Vagina (tissue), 2 donors: ENCODE data around the gene BUB1B. TPM values are rescaled to one million over a fixed set of nuclear protein-coding genes. Genes with fewer than 3 reads are reported as not detected.
A peak's percentile ranks its signal among the peaks of the same experiment; 100 is the strongest.
"Not testable (repeated sequence)": the region's sequence is repeated elsewhere in the genome, so short reads cannot be mapped to it uniquely, and the experiment has no call there.

Experiments used
- DNase-seq, 2 donors: peaks; one replicate each; pipeline ENCODE4 v3.0.0-alpha.2; 2017; ENCODE audit errors: extremely low spot score in 2 of 2
- H3K27ac ChIP-seq: fragments of 200-600 bp; sonication (generic); one replicate; pipeline ENCODE4 v1.5.1; 2019
- H3K27me3 ChIP-seq: fragments of 200-600 bp; sonication (generic); one replicate; pipeline ENCODE4 v1.5.1; 2019
- H3K36me3 ChIP-seq, 2 donors: fragments of 200-600 bp; sonication (generic); one replicate each; pipeline ENCODE4 v1.5.1; 2017 to 2019
- H3K4me1 ChIP-seq: fragments of 200-600 bp; sonication (generic); one replicate; pipeline ENCODE4 v1.5.1; 2019
- H3K4me3 ChIP-seq, 2 donors: fragments of 200-600 bp; sonication (generic); 1 replicate in 1 of 2; 2 replicates in 1 of 2; pipeline ENCODE4 v1.5.1; 2016 to 2019
- H3K9me3 ChIP-seq: fragments of 200-600 bp; sonication (generic); one replicate; pipeline ENCODE4 v1.5.1; 2019
- POLR2A ChIP-seq, 2 donors: fragments of 450-650 bp; IDR thresholded peaks; one replicate each; pipeline ENCODE4 v1.6.1; 2017; ENCODE audit warnings: antibody characterized with exemption in 2 of 2, mild to moderate bottlenecking in 2 of 2, moderate library complexity in 2 of 2
- POLR2AphosphoS5 ChIP-seq, 2 donors: sonication (generic); formaldehyde crosslinking; IDR thresholded peaks; one replicate each; pipeline ENCODE4 v1.9.0; 2017; ENCODE audit warnings: antibody characterized with exemption in 2 of 2, mild to moderate bottlenecking in 2 of 2, low read depth in 1 of 2; ENCODE audit not compliant: insufficient read depth in 1 of 2
- intact Hi-C: fragments of 100-400 bp; cut with DNase I; formaldehyde crosslinking; loops from one replicate; pipeline ENCODE4 v1.15.1; 2023
- total RNA-seq: library from RNA; depleted of rRNA; stranded (reverse); fragments of >200 nt; gene quantifications from one replicate; pipeline ENCODE4 v1.2.3, GENCODE V29; 2016
- TF ChIP-seq, protein P1 (sequence below), 3 experiments: fragments of 450-650 bp in 2 of 3; fragments of 200-600 bp in 1 of 3; sonication (generic) in 1 of 3; IDR thresholded peaks; one replicate each; pipeline ENCODE4 v1.5.1; 2017 to 2019; ENCODE audit warnings: antibody characterized with exemption in 3 of 3, mild to moderate bottlenecking in 2 of 3, moderate library complexity in 2 of 3

The BUB1B gene
- total RNA-seq, 1 donor from 2014 or later = 5.6 TPM

DNA sequence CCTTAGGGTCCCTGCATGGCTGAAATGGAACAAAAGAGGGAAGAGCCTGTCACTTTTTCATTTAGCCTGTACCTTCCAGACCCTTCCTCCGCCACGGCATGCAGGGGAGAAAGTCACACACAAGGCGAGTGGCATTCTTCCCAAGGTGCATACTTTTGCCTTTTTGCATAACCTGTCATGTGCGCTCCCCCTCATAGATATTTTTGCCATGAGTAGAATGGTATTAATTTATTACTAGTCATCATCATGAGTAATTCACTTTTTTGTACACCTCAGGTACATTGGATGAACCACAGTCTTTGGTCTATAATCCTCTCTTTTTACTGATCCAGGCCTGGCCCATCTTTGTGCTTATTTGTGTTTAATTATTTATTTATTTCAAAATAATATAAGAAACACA, 8.9 kb upstream of the BUB1B start:
- DNase-seq = no peak
- no peak overlapping the region for H3K4me3 ChIP-seq
- H3K4me1 ChIP-seq = no peaks in the 10 kb centered on the region
- H3K27ac ChIP-seq = no peak overlapping the region
- H3K27me3 ChIP-seq = no peaks in the 10 kb centered on the region
- intact Hi-C loops = no loop called here
- no peak for TF ChIP-seq POLR2A (IDR thresholded peaks at IDR 0.05)
- TF ChIP-seq, protein P1, sequence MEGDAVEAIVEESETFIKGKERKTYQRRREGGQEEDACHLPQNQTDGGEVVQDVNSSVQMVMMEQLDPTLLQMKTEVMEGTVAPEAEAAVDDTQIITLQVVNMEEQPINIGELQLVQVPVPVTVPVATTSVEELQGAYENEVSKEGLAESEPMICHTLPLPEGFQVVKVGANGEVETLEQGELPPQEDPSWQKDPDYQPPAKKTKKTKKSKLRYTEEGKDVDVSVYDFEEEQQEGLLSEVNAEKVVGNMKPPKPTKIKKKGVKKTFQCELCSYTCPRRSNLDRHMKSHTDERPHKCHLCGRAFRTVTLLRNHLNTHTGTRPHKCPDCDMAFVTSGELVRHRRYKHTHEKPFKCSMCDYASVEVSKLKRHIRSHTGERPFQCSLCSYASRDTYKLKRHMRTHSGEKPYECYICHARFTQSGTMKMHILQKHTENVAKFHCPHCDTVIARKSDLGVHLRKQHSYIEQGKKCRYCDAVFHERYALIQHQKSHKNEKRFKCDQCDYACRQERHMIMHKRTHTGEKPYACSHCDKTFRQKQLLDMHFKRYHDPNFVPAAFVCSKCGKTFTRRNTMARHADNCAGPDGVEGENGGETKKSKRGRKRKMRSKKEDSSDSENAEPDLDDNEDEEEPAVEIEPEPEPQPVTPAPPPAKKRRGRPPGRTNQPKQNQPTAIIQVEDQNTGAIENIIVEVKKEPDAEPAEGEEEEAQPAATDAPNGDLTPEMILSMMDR (IDR thresholded peaks at IDR 0.05) = no peak
- no peaks in the 10 kb centered on the region for H3K36me3 ChIP-seq
- no peaks in the 10 kb centered on the region for H3K9me3 ChIP-seq

DNA sequence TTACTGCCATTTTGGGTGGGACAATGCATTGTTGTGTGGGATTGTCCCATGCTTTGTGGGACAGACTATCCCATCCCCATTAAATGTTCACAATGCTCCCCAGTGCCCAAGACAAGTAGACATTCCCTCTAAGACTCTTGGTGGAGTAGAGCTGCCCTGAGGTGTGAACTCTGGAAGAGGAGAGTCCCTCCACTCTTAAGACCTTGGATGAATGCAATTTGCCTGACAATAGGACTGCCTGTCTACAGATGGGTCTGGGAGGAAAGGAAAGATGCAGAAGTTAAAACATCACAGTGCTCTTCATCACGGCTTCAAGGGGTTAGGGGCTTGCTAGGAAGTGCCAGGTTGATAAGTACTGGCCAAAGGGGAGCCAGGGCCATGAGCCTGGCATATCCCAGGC, 6.0 kb upstream of the BUB1B start:
- H3K4me3 ChIP-seq, H3K27ac ChIP-seq, H3K9me3 ChIP-seq, H3K27me3 ChIP-seq, H3K36me3 ChIP-seq, intact Hi-C loops, DNase-seq, H3K4me1 ChIP-seq: not testable (repeated sequence)

DNA sequence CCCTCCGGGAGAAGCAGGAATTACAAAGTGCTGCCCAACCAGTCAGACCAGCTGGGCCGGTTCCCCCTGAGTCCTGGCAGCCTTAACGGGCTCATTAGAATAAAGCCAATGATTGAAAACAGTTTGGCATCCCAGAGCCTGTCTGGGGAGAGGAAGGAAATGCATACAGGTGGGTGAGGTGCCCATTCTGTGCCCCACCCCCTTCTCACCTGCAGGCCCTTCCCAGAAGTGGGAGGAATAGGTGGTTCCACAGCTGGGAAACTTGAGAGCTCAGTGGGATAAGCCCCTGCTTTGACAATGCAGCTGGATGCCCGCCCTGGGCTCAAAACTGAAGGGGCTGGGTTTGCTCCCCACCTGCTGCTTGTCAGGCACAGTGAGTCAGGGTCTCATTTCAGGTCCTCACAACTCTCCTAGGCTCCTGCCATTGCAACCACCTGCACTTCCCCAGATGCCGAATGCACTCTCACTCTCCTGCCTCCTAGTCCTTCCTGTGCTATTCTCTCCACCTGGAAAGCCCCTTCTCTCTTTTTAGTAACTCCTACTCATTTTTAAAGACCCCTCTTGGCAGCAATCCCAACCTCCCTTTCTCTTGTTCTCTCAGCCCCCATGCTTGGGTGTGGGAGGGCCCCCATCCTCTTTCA, 5.5 kb upstream of the BUB1B start:
- DNase-seq = peak in 1 of 2 donors; percentile 49
- no peak for TF ChIP-seq POLR2A (IDR thresholded peaks at IDR 0.05)
- TF ChIP-seq, protein P1 (IDR thresholded peaks at IDR 0.05) = no peak
- no peak for TF ChIP-seq POLR2AphosphoS5 (IDR thresholded peaks at IDR 0.05; ENCODE audit: insufficient read depth in 1 of 2, low read depth in 1 of 2)
- intact Hi-C loops = no loop called here
- peaks cover 1% of the 10 kb centered on the region for H3K4me1 ChIP-seq
- no peaks in the 10 kb centered on the region for H3K36me3 ChIP-seq
- no peak overlapping the region for H3K27ac ChIP-seq
- H3K27me3 ChIP-seq = no peaks in the 10 kb centered on the region
- no peaks in the 10 kb centered on the region for H3K9me3 ChIP-seq
- H3K4me3 ChIP-seq = no peak overlapping the region

DNA sequence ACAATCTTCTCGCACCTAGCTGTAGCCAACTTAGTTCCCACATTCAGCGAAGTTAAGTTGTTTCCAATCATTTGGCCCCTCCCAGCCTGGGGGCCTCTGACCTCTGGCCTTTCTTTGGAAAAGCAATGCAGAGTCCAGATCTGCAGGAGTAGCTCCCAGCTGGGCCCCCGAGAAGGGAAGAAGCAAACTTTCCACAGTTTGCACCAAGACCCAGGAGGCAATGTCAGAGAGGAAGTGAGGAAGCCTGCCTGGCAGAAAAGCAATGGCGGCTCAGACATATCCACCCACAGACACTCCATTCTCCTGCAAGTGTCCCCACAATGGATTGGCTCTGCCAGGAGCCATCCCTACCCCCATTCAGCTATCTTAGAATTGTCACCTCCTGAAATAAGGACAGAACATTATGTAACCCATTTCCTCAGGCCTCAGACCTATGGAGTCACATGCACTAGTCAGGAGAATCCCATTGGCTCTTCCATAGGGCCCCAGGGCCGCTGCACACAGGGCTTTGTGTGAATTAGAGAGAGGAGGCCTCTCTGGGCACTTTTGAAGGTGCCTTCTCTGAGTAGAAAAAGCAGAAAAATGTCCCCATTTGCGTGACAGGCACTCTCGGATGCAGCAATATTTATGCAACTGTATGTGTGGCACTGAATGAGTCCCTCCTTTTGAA, 3.0 kb upstream of the BUB1B start:
- Histone ChIP-seq H3K4me1 (peaks cover 11% of the 10 kb centered on the region), H3K27ac (no peak overlapping the region), H3K4me3 (no peak overlapping the region), H3K36me3 (no peaks in the 10 kb centered on the region), H3K9me3 (no peaks in the 10 kb centered on the region), H3K27me3 (no peaks in the 10 kb centered on the region)
- intact Hi-C loops = no loop called here
- no peak for TF ChIP-seq POLR2A (IDR thresholded peaks at IDR 0.05)
- TF ChIP-seq, protein P1 (IDR thresholded peaks at IDR 0.05) = no peak
- no peak for TF ChIP-seq POLR2AphosphoS5 (IDR thresholded peaks at IDR 0.05; ENCODE audit: insufficient read depth in 1 of 2, low read depth in 1 of 2)
- DNase-seq = no peak

DNA sequence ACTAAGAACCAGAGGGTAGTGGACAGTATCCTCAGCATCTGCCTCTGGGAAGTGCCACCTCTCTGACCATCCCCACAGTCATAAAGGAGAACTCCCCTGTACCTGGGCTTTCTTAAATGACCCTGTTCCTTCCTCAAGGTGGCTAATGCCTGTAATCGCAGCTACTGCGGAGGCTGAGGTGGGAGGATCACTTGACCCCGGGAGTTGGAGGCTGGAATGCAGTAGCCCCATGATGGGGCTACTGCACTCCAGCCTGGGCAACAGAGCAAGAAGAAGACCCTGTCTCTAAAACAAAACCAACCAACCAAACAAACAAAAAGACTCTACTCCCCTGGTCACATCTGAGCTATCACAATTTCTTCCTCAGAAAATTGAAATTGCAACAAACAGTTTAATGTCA, 848 bp upstream of the BUB1B start:
- TF ChIP-seq, protein P1 (IDR thresholded peaks at IDR 0.05) = no peak
- TF ChIP-seq POLR2A (IDR thresholded peaks at IDR 0.05) = no peak
- no peak for TF ChIP-seq POLR2AphosphoS5 (IDR thresholded peaks at IDR 0.05; ENCODE audit: insufficient read depth in 1 of 2, low read depth in 1 of 2)

More for the DNA sequence above, 848 bp upstream of the BUB1B start:
- intact Hi-C loops = no loop called here
- DNase-seq = no peak
- Histone ChIP-seq H3K27me3 (no peaks in the 10 kb centered on the region), H3K4me1 (peaks cover 11% of the 10 kb centered on the region), H3K4me3 (no peak overlapping the region), H3K36me3 (no peaks in the 10 kb centered on the region), H3K27ac (no peak overlapping the region), H3K9me3 (no peaks in the 10 kb centered on the region)
